Muscle layer of duodenum (tissue), 2 donors: ENCODE data around the gene KLHL3.
"Not testable (repeated sequence)": the region's sequence is repeated elsewhere in the genome, so short reads cannot be mapped to it uniquely, and the experiment has no call there.

Experiments
- H3K27ac ChIP-seq: one replicate; pipeline ENCODE4 v1.7.0; 2013; ENCODE audit warnings: mild to moderate bottlenecking, low read length
- H3K27me3 ChIP-seq: one replicate; pipeline ENCODE4 v1.7.0; 2013; ENCODE audit warnings: low read depth, mild to moderate bottlenecking, control low read depth, low read length
- H3K36me3 ChIP-seq, 2 donors: one replicate each; pipeline ENCODE4 v1.7.0; 2013; ENCODE audit warnings: low read length in 2 of 2, control low read depth in 1 of 2, mild to moderate bottlenecking in 1 of 2; ENCODE audit not compliant: insufficient read depth in 2 of 2, control insufficient read depth in 1 of 2
- H3K4me1 ChIP-seq, 2 donors: one replicate each; pipeline ENCODE4 v1.7.0; 2013; ENCODE audit warnings: low read length in 2 of 2, mild to moderate bottlenecking in 2 of 2, control low read depth in 1 of 2, moderate library complexity in 1 of 2; ENCODE audit not compliant: insufficient read depth in 2 of 2, control insufficient read depth in 1 of 2
- H3K4me3 ChIP-seq, 2 donors: one replicate each; pipeline ENCODE4 v1.7.0; 2013; ENCODE audit warnings: low read length in 2 of 2, low read depth in 1 of 2, mild to moderate bottlenecking in 1 of 2
- H3K9me3 ChIP-seq, 2 donors: one replicate each; pipeline ENCODE4 v1.7.0; 2013; ENCODE audit warnings: low read length in 2 of 2, control low read depth in 1 of 2, mild to moderate bottlenecking in 1 of 2; ENCODE audit not compliant: control insufficient read depth in 1 of 2
- donor health status: healthy.

The KLHL3 gene, protein sequence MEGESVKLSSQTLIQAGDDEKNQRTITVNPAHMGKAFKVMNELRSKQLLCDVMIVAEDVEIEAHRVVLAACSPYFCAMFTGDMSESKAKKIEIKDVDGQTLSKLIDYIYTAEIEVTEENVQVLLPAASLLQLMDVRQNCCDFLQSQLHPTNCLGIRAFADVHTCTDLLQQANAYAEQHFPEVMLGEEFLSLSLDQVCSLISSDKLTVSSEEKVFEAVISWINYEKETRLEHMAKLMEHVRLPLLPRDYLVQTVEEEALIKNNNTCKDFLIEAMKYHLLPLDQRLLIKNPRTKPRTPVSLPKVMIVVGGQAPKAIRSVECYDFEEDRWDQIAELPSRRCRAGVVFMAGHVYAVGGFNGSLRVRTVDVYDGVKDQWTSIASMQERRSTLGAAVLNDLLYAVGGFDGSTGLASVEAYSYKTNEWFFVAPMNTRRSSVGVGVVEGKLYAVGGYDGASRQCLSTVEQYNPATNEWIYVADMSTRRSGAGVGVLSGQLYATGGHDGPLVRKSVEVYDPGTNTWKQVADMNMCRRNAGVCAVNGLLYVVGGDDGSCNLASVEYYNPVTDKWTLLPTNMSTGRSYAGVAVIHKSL

GRCh38 chr5:137735555-137736284 is at the start of gene KLHL3:
Gene KLHL3 (minus strand): TSS chr5:137736089. CDS start chr5:137735646, 443 bp downstream.
- Histone ChIP-seq H3K27ac (no peak within 1 kb of the TSS), H3K4me1 (peaks cover 0 to 18% of the 10 kb centered on the region in 2 donors), H3K9me3 (no peaks in the 10 kb centered on the region), H3K36me3 (no peaks in the 10 kb centered on the region), H3K4me3 (peak within 1 kb of the TSS; percentile 62 to 76), H3K27me3 (no peaks in the 10 kb centered on the region)

GRCh38 chr5:137782984-137783536 is 47.2 kb upstream of the KLHL3 start:
- Histone ChIP-seq H3K36me3 (no peaks in the 10 kb centered on the region), H3K9me3 (no peaks in the 10 kb centered on the region), H3K4me3 (no peak overlapping the region), H3K27me3 (no peaks in the 10 kb centered on the region), H3K27ac (no peak overlapping the region), H3K4me1 (no peaks in the 10 kb centered on the region)

- Histone ChIP-seq H3K27me3 (no peaks in the 10 kb centered on the region), H3K27ac (no peak overlapping the region), H3K4me1 (no peaks in the 10 kb centered on the region), H3K4me3 (no peak overlapping the region), H3K9me3 (no peaks in the 10 kb centered on the region), H3K36me3 (no peaks in the 10 kb centered on the region)
Observed at GRCh38 chr5:137782055-137782454, 46.2 kb upstream of the KLHL3 start.

DNA sequence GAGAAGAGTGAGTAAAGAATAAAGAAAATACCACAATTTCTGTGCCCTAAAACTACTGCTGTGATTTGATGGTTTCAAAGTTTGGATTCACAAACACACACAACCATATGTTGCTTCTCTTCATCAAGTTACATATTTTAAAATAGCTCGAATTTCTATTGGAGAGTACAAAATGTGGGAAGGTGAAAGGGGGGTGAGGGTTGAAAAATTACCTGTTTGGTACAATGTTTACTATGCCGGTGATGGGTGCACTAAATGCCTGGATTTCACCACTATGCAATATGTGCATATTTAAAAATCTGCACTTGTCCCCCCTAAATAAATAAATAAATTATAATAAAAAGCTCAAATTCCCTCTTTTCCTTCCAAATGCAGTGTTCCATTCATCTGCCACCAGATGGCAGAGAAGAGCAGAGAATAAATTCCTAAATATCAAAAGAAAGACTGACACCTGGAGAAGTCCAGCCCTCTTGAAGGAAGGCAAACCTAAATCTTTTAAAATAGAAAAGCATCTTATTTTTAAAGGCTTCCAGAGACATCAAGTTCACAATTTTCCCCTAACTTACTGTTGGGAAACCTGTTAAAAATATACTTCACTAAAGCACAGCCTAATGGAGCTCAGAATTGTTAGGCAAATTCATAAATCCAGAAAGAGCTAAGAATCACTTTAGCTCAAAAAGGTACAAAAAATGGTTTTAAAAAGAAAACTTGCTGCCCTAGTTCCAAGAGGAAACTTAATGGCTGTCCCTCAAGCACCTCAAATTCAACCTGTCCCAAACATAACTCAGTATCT is 43.1 kb upstream of the KLHL3 start:
- no peak overlapping the region for H3K27ac ChIP-seq
- H3K36me3 ChIP-seq = no peaks in the 10 kb centered on the region
- no peak overlapping the region for H3K4me3 ChIP-seq
- H3K27me3 ChIP-seq = no peaks in the 10 kb centered on the region
- H3K9me3 ChIP-seq = no peaks in the 10 kb centered on the region
- no peaks in the 10 kb centered on the region for H3K4me1 ChIP-seq

DNA sequence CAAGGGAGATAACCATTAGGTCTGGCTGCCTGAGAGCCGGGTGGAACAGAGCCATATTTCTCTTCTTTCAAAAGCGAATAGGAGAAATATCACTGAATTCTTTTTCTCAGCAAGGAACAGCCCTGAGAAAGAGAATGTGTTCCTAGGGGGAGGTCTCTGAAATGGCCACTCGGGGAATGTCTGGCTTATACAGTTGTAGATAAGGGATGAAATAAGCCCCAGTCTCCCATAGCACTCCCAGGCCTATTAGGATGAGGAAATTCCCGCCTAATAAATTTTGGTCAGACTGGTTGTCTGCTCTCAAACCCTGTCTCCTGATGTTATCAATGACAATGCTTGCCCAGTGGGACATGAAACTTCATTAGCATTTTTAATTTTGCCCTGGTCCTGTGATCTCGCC is 32.0 kb upstream of the KLHL3 start:
- H3K9me3 ChIP-seq, H3K27ac ChIP-seq, H3K27me3 ChIP-seq, H3K4me3 ChIP-seq, H3K36me3 ChIP-seq, H3K4me1 ChIP-seq: not testable (repeated sequence)

- Histone ChIP-seq H3K27me3 (no peaks in the 10 kb centered on the region), H3K27ac (no peak overlapping the region), H3K9me3 (no peaks in the 10 kb centered on the region), H3K4me1 (no peaks in the 10 kb centered on the region), H3K36me3 (no peaks in the 10 kb centered on the region), H3K4me3 (no peak overlapping the region)
Observed at GRCh38 chr5:137761566-137761965, 25.7 kb upstream of the KLHL3 start.

DNA sequence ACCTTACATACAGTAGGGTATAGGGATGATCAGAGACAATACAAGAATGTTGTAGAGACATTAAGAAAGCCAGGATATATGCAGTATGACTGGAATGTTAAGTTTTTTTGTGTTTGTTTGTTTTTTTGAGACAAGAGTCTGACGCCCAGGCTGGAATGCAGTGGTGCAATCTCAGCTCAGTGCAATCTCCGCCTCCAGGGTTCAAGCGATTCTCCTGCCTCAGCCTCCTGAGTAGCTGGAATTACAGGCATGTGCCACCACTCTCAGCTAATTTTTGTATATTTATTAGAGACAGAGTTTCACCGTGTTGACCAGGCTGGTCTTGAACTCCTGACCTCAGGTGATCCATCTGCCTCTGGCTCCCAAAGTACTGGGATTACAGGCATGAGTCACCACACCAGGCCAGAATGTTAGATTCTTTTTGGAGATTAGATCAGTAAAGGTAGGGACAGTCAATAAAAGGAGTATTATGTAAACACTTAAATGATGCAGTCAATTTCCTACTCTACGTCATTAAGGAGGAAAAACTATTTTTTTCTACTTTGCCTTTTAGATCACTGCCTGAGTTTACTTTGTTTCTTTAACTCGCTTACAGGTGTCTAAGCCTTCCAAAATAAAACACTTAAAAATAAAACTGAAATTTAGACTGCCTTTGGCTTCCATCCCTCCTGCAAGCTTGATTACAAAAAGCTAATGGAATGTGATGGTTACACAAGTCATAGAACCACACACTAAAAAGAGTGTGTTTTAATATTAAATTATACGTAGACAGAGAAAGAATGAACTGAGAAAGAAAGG is 25.0 kb upstream of the KLHL3 start:
- no peaks in the 10 kb centered on the region for H3K4me1 ChIP-seq
- no peaks in the 10 kb centered on the region for H3K9me3 ChIP-seq
- no peaks in the 10 kb centered on the region for H3K36me3 ChIP-seq
- H3K27me3 ChIP-seq = no peaks in the 10 kb centered on the region
- H3K4me3 ChIP-seq = no peak overlapping the region
- no peak overlapping the region for H3K27ac ChIP-seq

DNA sequence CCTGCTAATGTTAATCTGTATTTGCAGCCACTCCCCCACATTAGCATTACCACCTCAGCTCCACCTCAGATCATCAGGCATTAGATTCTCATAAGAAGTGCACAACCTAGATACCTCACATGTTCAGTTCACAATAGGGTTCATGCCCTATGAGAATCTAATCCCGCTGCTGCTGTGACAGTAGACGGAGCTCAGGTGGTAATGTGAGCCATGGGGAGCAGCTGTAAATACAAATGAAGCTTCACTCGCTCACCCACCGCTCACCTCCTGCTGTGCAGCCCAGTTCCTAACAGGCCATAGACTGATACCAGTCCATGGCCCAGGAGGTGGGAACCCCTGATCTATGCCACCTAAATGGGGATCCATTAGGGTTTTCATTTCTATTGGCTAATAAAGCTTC is 24.4 kb upstream of the KLHL3 start:
- Histone ChIP-seq H3K9me3 (no peaks in the 10 kb centered on the region), H3K36me3 (no peaks in the 10 kb centered on the region), H3K27me3 (no peaks in the 10 kb centered on the region), H3K4me1 (no peaks in the 10 kb centered on the region), H3K27ac (no peak overlapping the region), H3K4me3 (no peak overlapping the region)

DNA sequence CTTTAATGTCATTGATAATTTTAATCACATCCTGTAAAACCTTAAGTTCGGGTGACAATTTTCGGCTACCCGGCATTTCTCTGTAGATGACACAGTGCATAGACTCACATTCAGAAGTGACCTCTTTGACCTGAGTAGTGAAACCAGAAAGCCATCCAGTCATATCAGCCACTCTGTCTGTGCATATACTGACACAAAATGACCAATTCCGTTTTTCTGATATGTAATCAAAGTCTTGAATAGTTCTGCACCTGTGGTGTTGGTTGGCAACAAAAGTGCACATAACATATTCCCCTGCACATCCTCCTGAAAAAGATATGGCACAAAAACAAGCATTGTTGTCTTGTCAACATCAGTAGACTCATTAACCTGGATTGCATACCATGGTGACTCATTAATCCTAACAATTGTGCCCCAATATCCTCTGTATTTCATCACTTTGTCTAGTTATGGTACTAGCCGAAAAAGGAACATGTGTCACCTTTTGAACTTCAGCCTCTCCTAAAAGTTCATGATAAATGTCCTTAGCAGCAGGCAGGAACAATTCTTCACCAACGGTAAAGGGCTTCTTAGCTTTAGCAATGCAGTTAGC is 22.9 kb upstream of the KLHL3 start:
- no peaks in the 10 kb centered on the region for H3K4me1 ChIP-seq

GRCh38 chr5:137758121-137758520 is 22.2 kb upstream of the KLHL3 start:
- Histone ChIP-seq H3K4me1 (no peaks in the 10 kb centered on the region), H3K27me3 (no peaks in the 10 kb centered on the region), H3K36me3 (peaks cover 0 to 7% of the 10 kb centered on the region in 2 donors), H3K4me3 (no peak overlapping the region), H3K27ac (no peak overlapping the region), H3K9me3 (no peaks in the 10 kb centered on the region)

More for the DNA sequence above, 22.9 kb upstream of the KLHL3 start:
- H3K4me3 ChIP-seq = no peak overlapping the region
- H3K9me3 ChIP-seq = no peaks in the 10 kb centered on the region
- no peaks in the 10 kb centered on the region for H3K27me3 ChIP-seq
- peaks cover 0 to 3% of the 10 kb centered on the region in 2 donors for H3K36me3 ChIP-seq
- no peak overlapping the region for H3K27ac ChIP-seq
